HG03354 (cell line): Measurements from ENCODE around the gene CLCN1.
A peak's percentile ranks its signal among the peaks of the same experiment; 100 is the strongest.

Source experiments
- ATAC-seq: cut with Tn5 transposase; IDR thresholded peaks from one replicate; pipeline ENCODE4 v1.9.1; 2021; ENCODE audit warnings: mild to moderate bottlenecking; ENCODE audit not compliant: unreplicated experiment, poor library complexity, severe bottlenecking

Gene CLCN1

DNA sequence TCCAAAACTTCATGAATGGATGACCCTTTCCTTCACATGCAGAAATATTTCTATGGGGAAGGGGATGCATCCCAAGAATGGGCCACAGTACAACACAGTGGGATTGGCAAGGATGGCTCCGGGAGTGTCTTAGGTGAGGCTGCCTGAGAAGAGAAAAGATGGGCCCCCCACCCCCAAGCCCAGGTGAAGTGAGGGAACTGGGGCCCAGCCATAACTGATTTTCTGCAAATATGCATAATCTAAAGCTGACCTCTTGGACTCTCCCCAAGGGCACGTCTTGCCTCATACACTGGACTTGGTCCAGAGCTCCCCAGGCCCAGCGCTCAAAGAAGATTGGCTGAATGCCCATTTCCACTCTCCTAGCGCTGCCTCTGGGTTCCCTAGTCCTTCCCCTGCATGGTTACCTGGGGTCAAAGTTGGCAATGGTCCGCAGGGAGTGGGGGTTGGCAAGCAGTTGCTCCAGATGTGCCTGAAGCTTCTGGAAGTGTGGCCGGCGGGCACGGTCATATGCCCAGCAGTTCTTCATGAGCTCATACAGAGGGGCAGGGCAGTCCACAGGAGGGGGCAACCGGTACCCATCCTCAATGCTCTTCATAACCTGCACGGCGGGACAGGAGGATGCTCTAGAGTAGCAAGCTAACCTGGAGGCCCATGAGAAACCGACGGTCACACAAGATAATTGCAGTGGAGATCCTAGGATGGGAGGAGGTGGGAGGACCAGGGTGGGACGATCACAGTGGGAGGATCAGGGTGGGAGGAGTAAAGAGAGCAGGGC is 77.5 kb downstream of the CLCN1 start:
- ATAC-seq, result no peak

DNA sequence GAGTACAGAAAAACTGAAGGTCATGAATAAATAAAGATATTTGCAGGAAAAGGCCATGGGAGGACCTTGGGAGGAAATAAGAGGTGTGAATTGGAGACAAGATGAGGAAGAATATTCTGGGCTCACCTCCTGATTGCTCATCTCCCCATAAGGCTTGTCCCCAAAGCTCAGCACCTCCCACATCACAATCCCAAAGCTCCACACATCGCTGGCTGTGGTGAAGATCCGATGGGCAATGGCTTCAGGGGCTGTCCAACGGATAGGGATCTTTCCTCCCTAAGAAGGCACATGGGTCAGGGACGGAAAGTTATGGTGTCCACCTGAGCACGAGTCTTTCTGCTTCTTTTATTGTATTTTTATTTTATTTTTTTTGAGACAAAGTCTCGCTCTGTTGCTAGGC is 78.2 kb downstream of the CLCN1 start:
- no peak for ATAC-seq

DNA sequence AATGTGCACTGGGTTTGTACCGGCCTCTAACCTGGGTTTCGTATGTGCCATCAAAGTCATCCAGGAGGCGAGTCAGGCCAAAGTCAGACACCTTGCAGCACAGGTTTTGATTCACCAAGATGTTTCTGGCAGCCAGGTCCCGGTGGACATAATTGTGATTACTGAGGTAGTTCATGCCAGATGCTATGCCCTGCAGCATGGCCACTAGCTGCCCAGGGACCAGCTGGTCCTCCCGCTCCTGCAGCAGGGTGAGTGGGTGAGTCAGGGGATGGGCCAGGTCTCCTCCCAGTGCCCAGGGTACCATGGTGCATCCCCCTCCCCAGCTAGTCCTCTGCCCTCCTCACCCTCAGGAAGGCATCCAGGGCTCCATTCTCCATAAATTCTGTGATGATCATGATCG is 78.9 kb downstream of the CLCN1 start:
- no peak for ATAC-seq

DNA sequence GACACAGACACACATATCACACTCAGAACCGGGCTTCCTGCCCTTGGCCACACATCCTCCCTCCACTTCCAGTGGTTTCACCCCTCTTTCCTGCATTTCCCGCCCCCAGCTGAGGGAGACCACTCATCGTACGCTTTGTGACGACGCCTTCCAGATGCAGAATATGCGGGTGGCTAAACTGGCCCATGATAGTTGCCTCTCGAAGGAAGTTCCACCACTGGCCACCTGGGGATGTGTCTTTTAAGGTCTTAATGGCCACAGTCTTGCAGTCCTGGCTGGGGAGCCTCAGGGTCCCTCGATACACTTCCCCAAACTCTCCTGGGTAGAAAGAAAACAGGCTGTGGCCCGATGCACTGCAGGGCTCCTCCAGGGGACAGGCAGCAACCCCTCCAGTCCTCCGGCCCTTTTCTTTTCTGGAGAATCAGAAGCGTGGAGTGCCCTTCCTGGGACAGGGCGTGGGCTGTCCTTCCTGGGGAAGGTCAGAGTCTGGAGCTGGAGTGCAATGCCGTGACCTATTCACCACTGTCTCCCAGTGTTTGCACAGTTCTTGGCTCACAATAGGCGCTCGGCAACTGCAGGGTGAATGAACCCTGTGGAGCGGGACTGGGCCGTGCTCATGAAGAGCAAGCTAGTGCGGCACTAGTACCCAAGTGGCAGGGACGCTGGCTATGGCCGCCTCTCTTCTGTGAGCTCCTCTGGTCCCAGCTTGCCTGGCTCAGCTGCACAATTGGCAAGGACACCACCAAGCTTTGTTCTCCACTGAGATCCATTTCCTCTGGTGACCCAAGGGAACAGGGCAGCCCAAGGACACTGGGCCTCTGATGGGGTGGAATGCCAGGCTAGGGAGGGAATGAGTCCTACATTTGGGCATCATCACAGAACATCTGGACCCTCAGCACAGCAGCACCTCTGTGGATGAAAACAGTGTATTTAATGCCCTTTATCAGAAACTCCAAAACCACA is 79.6 kb downstream of the CLCN1 start:
- peak; percentile 66 for ATAC-seq

DNA sequence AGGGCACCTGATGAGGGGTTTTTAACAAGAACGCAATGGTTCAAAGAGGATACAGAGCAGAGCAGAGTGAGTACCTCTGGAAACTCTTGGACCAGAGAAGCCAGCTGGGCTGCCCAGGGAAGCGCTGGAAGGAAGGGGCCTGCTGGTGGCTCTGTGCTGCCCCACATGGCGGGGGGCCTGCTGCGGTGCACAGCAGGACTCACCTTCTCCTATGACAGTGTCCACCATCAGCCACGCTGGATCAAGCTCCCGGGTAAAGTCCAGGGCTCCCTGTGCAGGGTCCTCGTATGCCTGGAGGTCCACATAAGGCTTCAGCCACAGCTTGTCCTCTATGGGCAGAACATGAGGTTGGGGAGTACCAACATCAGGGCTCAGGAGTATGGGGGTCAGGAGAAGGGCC is 80.3 kb downstream of the CLCN1 start:
- no peak for ATAC-seq

DNA sequence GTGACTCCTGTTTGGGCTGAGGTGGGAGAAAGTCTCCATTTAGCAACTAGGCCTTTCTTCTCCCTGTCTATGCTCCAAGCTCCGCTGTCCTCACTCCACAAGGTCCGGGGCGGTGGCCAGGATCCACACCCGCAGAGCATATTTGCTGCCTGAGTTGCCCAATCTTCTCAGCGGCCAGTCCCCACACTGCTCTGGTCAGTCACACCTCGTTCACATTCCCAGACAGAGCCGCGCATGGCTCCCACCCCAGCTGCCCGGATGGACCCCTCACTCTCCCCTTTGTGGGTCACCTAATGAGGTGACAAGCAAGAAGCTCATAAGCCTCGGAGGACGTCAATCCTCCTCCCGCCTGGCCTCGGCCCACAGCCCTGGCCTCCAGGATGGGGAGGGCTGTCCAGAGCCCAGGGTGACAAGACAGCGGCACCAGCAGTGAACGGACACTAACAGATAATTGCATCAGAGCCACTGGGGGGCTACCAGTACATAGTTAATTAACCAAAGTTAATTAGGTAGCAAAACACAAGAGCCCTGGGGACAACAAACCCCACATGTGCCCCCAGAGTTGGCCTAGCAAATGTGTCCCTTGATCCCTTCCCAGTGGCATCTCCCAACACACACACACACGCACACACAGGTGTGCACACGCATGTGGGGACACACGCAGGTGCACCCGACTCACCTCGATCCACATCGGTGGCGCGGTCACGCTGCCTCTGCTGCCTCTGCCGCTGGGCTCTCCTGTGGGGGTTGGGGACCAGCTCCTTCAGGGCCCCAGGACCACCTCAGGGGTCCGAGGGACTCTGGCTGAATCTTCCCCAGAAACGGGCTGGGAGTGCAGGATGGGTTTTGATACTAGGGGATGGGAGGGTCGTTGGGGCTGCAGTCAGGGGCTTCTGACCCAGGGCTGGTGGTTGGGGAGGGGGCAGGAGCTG is 81.0 kb downstream of the CLCN1 start:
- no peak for ATAC-seq

DNA sequence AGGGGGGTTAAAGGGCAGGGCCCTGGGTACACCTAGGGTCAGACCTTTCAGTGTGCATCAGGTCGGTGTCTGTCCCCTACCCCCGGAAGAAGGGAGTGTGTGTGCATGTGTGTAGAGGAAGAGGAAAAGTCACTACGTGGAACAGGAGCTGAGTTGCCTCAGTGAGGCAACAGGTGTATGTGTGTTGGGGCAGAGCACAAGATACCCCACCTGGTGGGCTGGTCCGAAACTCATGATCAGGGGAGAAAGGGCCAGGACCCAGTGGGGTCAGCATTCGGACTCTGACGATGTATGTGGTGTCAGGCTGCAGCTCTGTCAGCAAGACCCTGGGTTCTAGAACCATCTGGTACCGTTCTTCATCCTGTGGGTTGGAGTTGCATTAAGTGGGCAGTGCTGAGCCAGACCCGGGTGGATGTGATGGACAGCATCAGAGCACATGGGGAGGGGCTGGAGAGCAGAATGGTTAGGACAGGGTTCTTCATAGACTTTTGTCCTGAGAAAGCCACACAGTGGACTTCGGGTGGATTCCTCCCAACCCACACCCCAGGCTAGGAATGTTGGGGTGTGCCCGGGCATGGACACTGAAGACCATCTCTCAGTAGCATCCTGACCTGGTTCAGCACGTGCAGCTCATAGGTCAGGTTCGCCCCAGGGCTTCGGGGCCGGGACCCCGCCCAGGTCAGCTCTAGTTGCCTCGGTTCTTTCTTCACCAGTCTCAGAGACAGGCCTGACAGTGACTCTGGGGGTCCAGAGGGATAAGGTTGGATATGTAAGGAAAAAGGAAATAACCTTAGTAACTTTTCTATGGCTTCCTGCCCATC is 82.0 kb downstream of the CLCN1 start:
- no peak for ATAC-seq

DNA sequence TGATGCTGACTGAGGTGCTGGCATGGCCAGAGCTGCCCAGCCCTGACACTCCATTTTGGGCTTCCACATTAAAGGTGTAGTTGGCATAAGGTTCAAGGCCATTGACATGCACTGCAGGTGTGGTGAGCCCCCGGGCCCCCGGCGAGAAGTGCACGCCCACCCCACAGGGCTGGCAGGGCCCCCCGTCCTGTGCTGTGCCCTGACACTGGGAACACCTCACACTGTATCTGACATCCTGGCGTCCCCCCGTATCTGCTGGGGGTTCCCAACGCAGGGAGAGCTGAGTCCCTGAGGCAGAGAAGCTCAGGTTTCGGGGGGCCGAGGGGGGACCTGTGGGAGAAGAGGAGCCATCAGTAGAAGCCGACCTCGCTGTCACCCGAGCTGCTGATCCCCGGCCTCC is 82.7 kb downstream of the CLCN1 start:
- no peak for ATAC-seq

DNA sequence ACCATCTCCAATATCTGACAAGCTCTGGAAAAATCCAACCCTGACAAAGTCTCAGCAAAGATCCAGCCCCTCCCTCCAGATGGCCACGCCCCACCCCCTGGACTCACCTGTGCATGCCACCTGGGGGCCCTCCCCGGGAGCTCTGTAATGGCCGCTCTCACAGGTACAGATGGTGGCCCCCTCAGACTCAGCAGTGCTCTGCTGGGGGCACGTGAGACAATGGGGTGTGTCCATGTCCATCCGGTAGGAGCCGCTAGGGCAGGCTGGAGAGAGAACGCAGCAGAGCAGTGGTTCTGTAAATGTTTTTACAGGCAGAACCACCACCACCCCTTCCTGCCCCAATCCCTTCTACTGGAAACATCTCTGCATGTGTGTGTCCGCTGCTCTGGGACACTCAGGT is 83.2 kb downstream of the CLCN1 start:
- no peak for ATAC-seq

DNA sequence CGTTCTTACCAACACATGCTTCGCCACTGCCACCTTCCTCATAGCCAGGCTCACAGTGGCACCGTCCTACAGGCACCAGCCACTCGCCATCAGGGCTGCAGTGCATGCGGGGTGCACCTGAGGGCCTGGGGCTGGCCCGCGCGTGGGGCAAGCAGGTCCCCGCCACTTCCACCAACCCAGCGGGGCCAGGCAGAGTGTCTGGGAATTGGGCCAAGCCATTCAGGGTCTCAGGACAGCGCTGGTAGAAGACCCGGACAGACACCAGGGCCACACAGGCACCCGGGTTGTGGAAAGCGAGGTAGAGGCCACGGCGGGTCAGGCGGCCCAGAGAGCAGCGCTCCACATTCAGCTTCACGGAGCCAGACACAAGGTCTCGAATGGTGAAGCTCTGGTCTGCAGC is 83.7 kb downstream of the CLCN1 start:
- no peak for ATAC-seq

DNA sequence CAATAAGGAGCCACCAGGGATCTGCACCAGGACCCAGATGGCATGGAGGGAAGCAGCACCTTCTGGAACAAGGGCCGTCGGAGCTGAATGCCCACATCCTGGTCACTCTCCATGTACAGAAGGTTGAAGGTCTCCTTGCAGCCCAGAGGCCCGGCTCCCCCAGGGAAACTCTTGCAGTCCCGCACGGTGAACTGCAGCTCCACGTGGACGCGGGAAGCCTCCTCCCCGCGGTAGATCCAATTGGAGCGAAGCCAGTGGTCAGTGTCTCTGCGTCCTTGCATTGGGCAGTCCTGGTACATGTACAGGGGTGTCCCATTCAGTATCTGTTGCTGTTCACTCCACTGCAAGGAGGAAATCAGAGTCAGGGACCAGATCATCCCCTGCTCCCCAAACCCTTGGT is 85.4 kb downstream of the CLCN1 start:
- ATAC-seq, result no peak
